Kidney epithelial cell (primary cell): ENCODE data around the gene NETO1. TPM values are rescaled to one million over a fixed set of nuclear protein-coding genes. Genes with fewer than 3 reads are reported as not detected.

ENCODE experiments used
- DNase-seq: peaks from one replicate; pipeline ENCODE4 v3.0.0-alpha.2; 2010; ENCODE audit warnings: low read depth
- H3K27me3 ChIP-seq: 2 replicates; pipeline ENCODE4 v1.6.0; 2011; ENCODE audit warnings: low read length; ENCODE audit not compliant: control insufficient read depth, insufficient read depth
- H3K36me3 ChIP-seq: 2 replicates; pipeline ENCODE4 v1.5.1; 2011; ENCODE audit warnings: low read length; ENCODE audit not compliant: control insufficient read depth, insufficient read depth
- H3K4me3 ChIP-seq: 2 replicates; pipeline ENCODE4 v1.5.1; 2011; ENCODE audit warnings: low read depth, mild to moderate bottlenecking, control low read depth, low read length
- CTCF ChIP-seq: IDR thresholded peaks from 2 replicates; pipeline ENCODE4 v1.5.1; 2011; ENCODE audit warnings: mild to moderate bottlenecking, moderate library complexity, low read length, control low read depth, inconsistent platforms; ENCODE audit not compliant: insufficient read depth, poor library complexity, severe bottlenecking
- total RNA-seq: library from RNA; depleted of rRNA; stranded (reverse); fragments of >200 nt; gene quantifications from 2 replicates; pipeline ENCODE4 v1.2.3, GENCODE V29; 2015

Gene NETO1
- total RNA-seq, 1 donor from 2014 or later = 7.5 TPM

- Histone ChIP-seq H3K4me3 (no peak overlapping the region), H3K36me3 (no peaks in the 10 kb centered on the region), H3K27me3 (no peaks in the 10 kb centered on the region)
- no peak for TF ChIP-seq CTCF
- no peak for DNase-seq
Observed at GRCh38 chr18:72840109-72840508, 27.7 kb downstream of the NETO1 start.

GRCh38 chr18:72834731-72835130 is 33.1 kb downstream of the NETO1 start:
- Histone ChIP-seq H3K27me3 (no peaks in the 10 kb centered on the region), H3K36me3 (no peaks in the 10 kb centered on the region), H3K4me3 (no peak overlapping the region)
- DNase-seq = no peak
- TF ChIP-seq CTCF = no peak

GRCh38 chr18:72833471-72833870 is 34.3 kb downstream of the NETO1 start:
- no peaks in the 10 kb centered on the region for H3K27me3 ChIP-seq
- no peak for DNase-seq
- no peak for TF ChIP-seq CTCF

GRCh38 chr18:72830109-72830508 is 37.7 kb downstream of the NETO1 start:
- no peaks in the 10 kb centered on the region for H3K36me3 ChIP-seq
- no peak overlapping the region for H3K4me3 ChIP-seq
- no peak for TF ChIP-seq CTCF
- DNase-seq = no peak
- no peaks in the 10 kb centered on the region for H3K27me3 ChIP-seq

More at GRCh38 chr18:72833471-72833870, 34.3 kb downstream of the NETO1 start:
- Histone ChIP-seq H3K4me3 (no peak overlapping the region), H3K36me3 (no peaks in the 10 kb centered on the region)

GRCh38 chr18:72828601-72829000 is 39.2 kb downstream of the NETO1 start:
- TF ChIP-seq CTCF = no peak
- DNase-seq = no peak
- Histone ChIP-seq H3K4me3 (no peak overlapping the region), H3K27me3 (no peaks in the 10 kb centered on the region), H3K36me3 (no peaks in the 10 kb centered on the region)

- Histone ChIP-seq H3K27me3 (no peaks in the 10 kb centered on the region), H3K4me3 (no peak overlapping the region), H3K36me3 (no peaks in the 10 kb centered on the region)
- no peak for TF ChIP-seq CTCF
- no peak for DNase-seq
Observed at GRCh38 chr18:72826736-72827135, 41.1 kb downstream of the NETO1 start.
